ENCODE measurements around the gene GOLGA6L2.
"Not testable (repeated sequence)": the region's sequence is repeated elsewhere in the genome, so short reads cannot be mapped to it uniquely, and the experiment has no call there.

GOLGA6L2 gene

DNA sequence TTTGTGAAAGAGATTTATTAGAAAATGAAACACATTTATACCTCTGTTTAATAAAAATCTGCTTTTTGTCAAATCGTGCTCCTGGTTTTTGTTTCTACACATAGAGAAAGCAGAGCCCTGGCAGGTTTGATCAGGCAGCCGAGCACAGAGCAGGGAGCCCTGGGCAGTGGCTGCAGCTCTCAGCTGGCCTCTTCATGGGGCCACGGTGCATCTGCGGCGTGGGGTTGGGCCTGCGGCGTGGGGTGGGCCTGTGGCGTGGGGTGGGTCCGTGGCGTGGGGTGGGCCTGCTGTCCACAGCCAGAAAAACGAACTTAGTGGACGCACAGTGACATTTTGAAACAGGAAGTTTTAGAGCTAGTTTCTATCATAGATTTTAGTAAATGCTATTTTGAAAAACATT is 10.6 kb downstream of the GOLGA6L2 start:
- CTCF ChIA-PET = no interaction called here
- POLR2A ChIA-PET = no interaction called here
- TF ChIP-seq, protein P1, sequence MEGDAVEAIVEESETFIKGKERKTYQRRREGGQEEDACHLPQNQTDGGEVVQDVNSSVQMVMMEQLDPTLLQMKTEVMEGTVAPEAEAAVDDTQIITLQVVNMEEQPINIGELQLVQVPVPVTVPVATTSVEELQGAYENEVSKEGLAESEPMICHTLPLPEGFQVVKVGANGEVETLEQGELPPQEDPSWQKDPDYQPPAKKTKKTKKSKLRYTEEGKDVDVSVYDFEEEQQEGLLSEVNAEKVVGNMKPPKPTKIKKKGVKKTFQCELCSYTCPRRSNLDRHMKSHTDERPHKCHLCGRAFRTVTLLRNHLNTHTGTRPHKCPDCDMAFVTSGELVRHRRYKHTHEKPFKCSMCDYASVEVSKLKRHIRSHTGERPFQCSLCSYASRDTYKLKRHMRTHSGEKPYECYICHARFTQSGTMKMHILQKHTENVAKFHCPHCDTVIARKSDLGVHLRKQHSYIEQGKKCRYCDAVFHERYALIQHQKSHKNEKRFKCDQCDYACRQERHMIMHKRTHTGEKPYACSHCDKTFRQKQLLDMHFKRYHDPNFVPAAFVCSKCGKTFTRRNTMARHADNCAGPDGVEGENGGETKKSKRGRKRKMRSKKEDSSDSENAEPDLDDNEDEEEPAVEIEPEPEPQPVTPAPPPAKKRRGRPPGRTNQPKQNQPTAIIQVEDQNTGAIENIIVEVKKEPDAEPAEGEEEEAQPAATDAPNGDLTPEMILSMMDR (IDR thresholded peaks at IDR 0.05; ENCODE audit: control extremely low read depth, extremely low read depth, low read depth, missing control alignments) = no peak
- no peak for DNase-seq (ENCODE audit: extremely low spot score)

DNA sequence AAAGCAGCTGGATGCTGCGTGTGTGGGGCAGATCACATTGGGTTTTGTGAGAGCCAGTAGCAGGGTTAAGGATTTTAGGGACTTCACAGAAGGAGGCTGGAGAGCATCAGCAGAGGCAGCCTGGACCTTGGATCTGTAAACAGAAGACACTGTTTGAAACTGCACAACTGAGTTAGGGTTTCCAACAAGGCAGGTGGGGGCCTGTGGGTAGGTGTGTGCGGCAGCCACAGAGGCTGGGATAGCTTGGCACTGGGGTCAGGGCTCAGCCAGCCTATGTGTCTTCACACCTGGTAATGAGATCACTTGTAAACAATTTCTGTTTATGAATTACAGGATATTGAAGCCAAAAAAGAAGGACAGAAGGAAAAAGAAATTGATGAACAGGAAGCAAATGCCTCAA is 12.3 kb downstream of the GOLGA6L2 start:
- DNase-seq (ENCODE audit: extremely low spot score); POLR2A ChIA-PET; CTCF ChIA-PET: not testable (repeated sequence)

DNA sequence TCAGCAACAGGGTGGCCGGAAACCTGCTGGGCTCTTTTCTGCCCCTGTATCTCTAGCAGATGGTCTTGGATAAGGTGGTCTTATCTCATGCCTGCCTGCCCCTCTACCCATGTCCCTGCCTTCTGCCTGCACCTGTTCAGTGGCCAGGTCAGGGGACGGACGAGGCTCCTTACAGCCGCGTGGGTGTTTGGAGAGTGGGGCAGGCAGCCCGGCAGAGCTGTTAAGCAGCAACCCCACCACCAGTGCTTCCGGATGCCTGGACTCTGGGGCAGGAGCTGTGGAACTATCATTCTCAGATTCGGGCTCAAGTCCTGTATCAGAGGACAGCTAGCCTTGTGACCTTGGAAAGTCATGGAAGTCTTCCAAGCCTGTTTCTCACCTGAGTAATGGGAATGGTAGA is 21.7 kb downstream of the GOLGA6L2 start:
- DNase-seq (ENCODE audit: extremely low spot score); CTCF ChIA-PET; POLR2A ChIA-PET: not testable (repeated sequence)

DNA sequence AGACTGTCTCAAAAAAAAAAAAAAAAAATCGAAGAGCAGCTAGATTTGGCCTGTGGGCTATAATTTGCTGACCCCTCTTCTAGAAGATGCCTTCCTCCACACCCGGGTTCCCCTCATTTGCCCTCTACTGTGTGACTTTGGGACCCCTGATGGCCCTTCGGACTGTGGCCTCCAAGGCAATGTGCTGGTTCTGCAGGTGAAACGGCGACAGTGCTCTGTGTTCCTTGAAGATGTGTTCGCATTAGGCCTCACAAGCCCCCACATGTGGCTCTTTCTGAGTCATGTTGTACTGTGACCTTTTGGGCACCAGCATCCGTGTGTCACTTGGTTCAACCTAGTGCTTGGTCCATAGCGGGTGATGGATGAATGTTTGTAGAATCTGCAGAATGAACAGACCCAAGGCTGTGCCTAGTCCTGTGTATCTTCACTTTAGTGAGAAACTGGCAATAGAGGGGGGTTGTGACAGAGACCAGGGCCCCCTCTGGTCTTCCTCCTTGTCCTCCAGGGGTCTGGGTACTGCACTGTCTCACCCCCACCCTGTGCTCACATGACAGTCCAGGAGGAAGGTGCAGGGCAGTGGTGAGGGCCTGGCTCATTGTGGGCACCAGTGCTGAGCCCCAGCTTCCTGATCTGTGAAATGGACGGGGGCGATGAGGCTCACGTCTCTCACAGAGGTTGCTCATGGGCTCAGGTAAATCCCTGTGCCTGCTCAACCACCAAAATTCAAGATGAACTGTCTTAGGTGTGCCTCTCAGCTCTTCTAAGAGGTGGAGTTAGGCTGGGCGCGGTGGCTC is 22.7 kb downstream of the GOLGA6L2 start:
- CTCF ChIA-PET = no interaction called here
- DNase-seq (ENCODE audit: extremely low spot score) = no peak
- POLR2A ChIA-PET = no interaction called here
- TF ChIP-seq, protein P1 (IDR thresholded peaks at IDR 0.05; ENCODE audit: control extremely low read depth, extremely low read depth, low read depth, missing control alignments) = no peak

DNA sequence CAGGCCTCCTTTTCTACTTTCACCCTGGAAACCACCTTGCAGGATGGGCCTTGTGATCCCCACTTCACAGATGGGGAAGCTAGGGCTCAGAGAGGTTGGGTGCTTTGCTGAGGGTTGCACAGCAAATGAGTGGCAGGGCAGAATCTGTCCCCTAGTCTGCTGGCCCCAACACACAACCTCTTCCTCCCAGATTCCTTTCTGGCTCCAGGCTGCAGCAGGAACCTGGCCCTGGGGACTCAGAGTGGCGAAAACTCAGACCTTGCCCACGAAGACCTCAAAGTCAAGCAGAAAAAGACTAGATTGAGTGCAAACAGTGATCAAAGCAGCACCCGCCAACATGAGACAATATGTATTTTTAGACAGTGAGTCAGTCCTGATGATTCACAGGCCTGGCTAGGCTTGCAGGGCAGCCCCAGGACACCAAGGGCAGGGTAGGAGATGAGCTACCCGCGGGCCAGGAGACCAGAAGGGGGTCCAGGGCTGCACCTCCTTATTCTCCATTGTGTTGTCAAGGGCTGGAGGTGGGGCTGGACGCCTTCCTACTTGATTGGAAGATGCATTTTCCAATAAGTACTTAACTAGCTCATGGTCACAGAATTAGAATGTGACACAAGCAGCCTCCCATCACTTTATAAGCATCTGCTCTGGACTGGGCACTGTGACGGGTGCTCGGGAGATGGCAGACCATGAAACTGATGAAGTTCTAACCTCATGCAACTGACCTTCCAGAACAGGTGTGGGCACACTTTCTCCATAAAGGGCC is 23.9 kb downstream of the GOLGA6L2 start:
- no peak for DNase-seq (ENCODE audit: extremely low spot score)
- ChIA-PET CTCF (no interaction called here), POLR2A (no interaction called here)
- TF ChIP-seq, protein P1 (IDR thresholded peaks at IDR 0.05; ENCODE audit: control extremely low read depth, extremely low read depth, low read depth, missing control alignments) = no peak

DNA sequence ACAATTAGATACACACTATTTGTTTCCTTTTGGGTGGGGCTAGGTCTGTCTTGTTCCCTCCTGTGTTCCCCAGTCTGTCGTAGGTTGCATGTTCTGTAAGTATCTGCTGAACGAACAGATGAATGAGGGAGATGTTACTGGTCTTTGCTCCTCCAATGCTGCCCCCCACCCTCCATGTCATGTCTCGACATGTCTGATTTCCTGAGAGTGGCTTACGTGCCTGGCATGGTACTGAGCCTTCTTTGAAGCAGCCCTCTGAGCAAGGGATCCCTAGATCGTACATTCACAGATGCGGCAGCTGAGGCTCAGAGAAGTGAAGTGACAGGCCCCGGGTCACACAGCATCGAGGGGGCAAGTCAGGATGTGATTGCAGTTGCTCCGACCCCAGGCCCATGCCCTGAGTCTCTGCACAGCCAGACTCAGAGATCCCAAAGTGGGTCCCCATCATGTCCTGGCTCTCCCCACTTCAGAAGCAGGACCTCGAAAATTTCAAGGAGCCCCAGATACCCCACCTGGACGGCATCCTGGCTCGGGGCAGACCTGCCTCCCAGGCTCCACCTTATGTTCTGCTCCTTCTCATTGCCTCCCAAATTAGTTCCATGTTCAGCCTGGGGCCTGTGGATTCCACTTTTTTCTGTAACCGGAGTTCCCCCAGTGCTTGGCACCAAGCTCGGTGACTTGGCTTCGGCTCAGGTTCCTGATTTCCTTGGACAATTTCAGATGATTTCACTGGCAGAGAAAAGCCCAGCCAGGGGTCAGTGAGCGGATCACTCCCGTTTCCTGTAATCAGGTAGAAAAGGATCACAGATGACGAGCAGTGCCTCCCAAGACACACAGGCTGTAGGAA is 24.7 kb downstream of the GOLGA6L2 start:
- CTCF ChIA-PET = no interaction called here
- no peak for DNase-seq (ENCODE audit: extremely low spot score)
- TF ChIP-seq, protein P1 (IDR thresholded peaks at IDR 0.05; ENCODE audit: control extremely low read depth, extremely low read depth, low read depth, missing control alignments) = no peak
- POLR2A ChIA-PET = no interaction called here

DNA sequence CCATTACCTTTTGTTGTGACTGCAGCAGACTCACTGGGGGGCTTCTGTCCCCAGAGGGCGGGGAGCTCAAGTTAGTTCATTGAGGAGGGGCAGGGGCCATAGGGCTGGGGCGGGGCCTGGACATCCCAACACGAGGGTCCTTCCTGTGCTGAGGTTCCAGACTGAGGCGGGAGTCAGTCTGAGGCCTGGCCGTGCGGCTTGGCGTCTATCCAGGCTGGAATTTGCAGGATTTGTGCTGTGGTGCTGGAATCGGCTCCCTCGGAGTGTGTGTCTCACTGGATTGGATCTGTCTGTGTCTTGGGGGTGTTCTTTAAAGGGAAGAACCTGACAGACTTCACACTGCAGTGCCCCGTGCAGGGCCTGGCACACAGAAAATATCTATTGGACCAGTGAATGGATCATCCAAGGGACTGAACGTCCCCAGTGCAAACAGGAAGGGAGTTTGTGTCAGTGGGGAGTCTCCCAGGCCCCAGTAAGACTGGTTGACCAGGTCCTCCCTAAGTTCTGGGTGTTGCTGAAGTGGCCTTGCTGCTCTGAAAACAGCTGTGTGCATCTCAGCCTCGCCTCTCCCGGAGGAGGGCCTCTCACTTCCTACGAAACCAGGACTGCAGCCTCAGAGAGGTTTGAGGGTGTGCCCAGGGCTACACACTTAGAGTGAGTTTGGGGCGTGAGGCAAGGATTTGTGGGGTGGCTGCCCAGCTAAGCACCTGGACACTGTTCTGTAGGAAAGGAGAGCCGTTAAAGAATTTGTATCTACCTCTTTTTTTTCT is 26.1 kb downstream of the GOLGA6L2 start:
- ChIA-PET CTCF (no interaction called here), POLR2A (no interaction called here)
- DNase-seq (ENCODE audit: extremely low spot score) = peak; percentile 26
- TF ChIP-seq, protein P1 (IDR thresholded peaks at IDR 0.05; ENCODE audit: control extremely low read depth, extremely low read depth, low read depth, missing control alignments) = no peak

All from GM10248 (cell line).